ENCODE data around the gene TEX19.
"Not testable (repeated sequence)": the region's sequence is repeated elsewhere in the genome, so short reads cannot be mapped to it uniquely, and the experiment has no call there.

TEX19 gene

DNA sequence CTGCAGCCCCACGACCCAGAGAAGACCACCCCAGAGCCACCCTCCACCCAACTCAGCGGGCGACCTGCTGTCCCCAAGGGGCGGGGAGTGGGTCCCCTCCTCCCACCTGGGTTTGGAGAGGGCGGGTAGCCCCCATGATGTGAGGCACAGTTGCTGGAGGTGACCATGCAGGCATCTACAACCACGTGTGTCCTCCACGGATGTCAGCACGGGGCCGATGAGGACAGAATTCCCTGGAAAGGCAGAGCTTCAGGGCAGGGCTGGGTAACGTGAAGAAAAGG lies 19.6 kb downstream of the TEX19 start:
- no peak for DNase-seq

DNA sequence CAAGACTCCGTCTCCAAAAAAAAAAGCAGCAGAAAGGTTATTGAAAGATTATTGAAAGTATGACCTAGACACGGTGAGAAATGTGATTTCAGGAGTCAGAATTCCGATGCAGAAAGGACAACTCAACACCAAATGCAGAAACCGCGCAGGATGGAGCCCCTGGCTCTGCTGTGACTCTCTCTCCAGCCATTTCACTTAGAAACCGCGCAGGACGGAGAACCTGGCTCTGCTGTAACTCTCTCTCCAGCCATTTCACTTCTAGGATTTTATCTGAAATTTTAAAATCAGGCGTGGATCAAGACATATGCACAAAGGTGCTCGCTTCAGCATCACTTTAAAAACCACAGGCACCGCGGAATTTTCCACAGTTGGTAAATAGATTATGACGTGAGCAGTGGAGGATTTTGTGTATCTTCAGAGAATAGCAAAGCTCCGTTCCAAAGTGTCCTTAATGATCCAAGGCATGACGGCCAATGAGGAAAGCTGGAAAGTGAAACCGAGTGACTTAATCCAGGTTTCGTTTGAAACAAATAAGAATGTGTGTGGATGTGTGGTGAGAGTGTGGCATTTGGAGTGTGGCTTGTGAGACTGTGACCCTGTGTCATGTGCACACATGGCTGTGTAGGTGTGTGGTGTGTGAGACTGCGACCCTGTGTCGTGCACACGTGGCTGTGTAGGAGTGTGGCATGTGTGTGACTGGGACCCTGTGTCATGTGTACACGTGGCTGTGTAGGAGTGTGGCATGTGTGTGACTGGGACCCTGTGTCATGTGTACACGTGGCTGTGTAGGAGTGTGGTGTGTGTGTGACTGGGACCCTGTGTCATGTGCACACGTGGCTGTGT lies 22.0 kb downstream of the TEX19 start:
- no peak for DNase-seq

DNA sequence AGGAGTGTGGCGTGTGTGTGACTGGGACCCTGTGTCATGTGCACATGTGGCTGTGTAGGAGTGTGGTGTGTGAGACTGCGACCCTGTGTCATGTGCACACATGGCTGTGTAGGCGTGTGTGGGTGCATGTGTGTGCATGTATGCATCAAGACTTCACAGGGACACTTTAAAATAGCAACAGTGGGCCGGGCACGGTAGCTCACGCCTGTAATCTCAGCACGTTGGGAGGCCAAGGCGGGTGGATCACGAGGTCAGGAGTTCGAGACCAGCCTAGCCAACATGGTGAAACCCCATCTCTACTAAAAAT lies 22.6 kb downstream of the TEX19 start:
- not testable (repeated sequence) for DNase-seq

DNA sequence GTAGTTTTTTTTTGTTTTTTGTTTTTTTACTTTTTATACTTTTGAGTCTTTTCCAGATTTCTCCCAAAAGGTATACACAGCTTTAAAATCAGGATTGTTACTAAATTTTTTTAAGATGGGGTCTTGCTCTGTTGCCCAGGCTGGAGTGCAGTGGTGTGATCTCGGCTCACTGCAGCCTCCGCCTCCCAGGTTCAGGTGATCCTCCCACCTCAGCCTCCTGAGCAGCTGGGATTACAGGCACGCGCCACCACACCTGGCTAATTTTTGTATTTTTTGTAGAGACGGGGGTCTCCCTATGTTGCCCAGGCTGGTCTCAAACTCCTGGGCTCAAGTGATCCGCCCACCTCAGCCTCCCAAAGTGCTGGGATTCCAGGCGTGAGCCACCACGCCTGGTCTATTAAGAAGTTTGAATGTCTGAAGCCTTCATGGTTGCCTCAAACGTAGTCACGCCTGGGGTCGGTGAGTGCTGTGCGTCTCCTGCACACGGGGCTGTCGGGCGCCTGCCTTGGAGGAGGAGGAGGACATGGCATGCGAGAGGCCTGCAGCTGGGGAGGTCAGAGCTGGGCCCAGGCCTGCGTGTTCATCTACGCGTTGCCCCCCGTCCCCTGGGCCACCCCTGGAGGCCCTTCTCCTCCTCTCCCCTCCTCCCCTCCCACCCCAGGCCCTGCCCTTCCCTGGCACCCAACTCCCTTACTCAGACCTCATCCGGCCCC lies 23.3 kb downstream of the TEX19 start:
- DNase-seq: not testable (repeated sequence)

DNA sequence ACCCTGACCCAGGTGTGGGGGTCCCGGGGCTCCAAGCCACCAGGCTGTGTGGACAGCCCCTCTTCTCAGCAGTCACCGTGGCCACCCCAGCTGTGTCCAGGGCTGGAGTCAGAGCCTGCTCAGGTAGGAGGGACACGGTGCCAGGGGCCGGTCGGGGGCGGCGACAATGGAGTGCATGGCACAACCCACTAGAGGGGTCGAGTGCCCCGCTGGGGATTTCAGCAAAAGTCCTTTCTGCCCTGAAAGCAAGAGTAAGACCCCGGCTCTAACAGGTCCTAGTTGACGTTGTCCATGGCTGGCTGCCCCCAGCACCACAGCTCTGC lies 23.8 kb downstream of the TEX19 start:
- DNase-seq: no peak

DNA sequence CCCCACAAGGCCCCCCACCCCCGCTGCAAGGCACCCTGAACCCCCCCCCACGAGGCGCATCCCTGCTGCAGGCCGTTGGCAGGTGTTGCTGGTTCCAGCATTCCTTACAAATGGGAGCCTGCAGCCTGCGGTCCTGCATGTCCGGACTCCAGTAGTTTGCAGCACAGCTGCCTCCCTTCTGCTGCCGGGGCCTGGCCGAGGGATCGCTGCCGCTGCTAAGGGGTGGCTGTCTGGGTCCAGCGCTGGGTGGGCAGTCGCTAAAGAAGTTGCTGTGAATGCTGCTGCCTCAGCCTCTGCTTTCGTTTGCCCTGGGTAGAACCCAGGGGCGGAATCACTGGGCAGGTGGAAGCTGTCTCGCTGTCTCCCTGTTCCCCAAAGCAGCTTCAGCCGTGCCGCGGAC lies 24.4 kb downstream of the TEX19 start:
- DNase-seq: no peak

DNA sequence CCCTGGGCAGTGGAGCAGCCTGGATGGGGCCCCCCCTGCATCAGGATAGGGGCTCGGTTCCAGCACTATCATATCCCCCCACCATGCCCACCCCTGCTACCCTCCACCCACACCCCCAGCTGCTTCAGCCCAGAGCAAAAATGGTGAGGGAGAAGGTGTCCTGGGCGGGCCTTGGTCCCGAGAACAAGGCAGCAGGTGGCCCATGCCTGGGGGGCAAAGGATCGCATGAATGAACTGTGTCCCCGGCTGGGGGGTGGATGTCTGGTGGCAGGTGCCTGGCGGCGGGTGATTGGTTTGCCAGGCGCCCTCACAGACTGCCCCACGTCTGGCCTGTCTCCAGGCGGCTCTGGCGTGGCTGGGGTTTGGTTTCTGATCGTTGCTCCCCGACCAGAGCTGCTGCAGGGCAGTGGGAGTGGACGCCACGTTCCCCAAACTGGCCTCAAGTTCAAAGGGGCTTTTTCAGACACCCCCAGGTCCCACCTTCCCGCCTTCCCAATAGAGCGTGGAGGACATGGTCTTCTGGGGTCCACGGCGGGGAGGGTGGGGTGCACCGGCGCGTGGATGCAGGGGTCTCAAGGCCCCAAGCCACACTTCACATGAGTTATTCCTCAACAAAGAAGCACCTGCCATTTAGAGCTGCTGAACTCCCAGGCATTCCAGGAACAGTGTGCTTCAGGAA lies 25.1 kb downstream of the TEX19 start:
- no peak for DNase-seq

DNA sequence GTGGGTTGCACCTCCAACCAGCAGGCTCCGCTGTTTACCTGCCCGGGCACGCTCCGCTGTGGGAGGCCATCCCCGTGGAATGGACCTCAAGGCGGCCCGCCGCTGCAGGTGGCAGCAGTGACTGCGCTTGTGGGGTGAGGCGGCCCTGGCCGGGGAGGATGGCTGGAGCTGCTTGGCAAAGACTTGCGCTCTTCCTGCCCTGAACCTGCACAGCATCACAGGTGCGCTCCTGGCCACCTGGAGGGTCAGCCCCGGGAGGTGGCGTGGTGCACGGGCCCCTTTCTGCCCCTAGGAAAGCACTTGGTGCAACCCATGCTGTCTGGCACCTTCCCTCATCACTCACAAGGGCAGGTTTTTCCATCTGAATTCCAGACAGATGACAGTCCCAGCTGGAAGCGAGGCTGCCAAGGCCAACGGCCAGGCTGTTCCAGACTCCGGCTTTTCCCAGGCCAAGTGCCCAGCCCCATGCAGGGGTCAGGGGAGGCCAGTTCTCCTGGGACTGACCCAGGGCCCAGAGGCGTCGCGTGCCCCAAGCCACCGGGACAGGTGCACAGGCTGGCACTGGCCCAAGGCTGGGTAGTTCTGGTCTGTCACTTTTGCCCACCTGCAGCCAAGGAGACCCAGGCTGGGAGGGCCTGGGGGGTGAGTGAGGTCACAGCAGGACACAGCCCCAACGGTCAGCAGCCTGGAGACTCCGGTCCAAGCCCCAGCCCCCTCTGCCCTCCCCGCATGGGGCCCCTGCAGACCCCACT lies 25.9 kb downstream of the TEX19 start:
- DNase-seq: no peak

DNA sequence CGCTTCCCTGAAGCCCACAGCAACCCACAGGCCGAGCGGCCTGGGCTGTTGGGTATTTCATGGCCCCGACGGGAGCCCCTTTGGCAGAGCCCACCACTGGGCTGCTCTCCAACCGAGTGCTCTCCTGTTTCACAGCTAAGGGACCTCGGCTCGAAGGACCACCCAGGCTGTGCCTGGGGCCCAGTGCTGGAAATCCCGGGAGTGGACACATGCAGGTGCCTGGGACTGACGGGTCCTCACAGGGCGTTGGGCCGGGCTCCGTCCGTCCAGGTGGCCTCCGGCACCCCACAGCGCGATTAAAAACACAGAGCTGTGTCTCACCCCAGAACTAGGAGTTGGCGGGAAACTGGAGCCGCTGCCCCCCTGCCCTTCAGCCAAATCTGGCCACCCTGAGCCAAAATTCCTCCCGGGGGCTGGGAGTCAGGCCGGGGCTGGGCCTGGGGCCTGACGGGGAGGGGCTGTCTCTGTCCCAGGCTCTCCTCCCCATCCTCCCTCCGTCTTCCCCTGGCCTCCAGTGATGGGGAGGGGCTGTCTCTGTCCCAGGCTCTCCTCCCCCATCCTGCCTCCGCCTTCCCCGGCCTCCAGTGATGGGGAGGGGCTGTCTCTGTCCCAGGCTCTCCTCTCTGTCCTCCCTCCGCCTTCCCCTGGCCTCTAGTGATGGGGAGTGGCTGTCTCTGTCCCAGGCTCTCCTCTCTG lies 26.7 kb downstream of the TEX19 start:
- no peak for DNase-seq

DNA sequence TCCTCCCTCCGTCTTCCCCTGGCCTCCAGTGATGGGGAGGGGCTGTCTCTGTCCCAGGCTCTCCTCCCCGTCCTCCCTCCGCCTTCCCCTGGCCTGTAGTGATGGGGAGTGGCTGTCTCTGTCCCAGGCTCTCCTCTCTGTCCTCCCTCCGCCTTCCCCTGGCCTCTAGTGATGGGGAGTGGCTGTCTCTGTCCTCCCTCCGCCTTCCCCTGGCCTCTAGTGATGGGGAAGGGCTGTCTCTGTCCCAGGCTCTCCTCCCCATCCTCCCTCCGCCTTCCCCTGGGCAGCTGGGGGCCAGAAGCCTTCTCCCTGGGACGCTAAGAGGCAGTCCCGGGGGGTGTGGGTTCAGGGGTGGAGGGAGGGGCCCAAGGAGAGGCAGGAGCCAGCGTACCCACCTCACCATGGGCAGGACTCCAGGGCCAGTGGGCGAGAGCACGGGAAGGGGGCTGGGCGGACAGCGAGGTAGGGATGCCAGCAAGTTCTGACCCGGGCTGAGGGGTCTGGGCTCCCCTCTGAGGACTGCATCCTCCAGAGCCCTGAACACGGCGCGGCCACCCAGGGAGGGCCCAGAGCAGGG lies 27.3 kb downstream of the TEX19 start:
- no peak for DNase-seq

DNA sequence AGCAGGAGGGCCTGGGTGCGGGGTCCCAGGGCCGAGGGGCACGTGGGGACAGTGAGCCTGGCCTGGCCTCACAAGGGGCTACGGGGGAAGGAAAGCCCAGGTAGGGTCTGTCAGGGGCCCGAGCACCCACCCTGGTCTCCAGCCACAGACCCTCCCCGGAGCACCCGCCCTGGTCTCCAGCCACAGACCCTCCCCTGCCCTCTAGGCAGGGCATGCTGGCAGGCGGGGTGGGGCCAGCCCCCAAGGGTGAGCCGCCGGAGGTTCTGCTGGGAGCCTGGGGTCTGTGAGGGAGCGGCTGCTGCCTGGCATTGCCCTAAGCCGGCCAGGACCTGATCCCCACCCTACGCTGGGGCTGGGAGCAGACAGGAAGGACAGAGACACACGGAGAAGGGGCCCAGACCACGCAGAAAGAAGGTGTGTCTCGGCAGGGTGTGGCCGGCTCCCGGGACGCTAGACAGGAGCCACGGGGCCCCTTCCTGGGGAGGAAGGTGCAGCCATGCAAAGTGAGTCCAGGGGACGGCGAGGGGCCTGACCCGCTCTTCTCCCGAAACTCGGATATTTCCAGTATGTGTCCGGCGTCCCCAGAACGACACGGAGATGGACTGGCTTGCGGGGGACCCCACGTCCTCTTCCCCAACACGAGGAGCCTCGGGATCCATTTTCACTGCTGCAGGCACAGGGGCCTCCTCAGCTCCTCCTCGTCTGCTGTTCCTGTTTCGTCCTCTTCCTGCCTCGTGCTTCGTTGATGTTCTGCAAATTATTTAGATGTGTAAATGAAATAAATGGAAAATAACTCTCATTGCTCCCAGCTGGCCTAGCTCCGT lies 28.0 kb downstream of the TEX19 start:
- no peak for DNase-seq

DNA sequence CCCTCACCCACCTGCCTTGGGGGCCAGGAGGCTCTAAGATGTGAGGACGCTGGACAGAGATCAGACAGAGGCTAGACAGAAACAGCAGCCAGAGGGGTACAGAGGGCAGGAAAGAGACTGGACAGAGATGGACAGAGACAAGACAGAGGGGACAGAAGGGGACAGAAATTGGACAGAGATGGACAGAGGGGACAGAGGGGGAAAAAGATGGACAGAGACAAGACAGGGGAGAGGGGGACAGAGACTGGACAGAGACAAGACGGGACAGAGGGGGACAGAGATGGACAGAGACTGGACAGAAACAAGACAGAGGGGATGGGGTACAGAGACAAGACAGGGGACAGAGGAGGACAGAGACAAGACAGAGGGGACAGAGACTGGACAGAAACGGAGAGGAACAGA lies 28.7 kb downstream of the TEX19 start:
- DNase-seq: no peak

DNA sequence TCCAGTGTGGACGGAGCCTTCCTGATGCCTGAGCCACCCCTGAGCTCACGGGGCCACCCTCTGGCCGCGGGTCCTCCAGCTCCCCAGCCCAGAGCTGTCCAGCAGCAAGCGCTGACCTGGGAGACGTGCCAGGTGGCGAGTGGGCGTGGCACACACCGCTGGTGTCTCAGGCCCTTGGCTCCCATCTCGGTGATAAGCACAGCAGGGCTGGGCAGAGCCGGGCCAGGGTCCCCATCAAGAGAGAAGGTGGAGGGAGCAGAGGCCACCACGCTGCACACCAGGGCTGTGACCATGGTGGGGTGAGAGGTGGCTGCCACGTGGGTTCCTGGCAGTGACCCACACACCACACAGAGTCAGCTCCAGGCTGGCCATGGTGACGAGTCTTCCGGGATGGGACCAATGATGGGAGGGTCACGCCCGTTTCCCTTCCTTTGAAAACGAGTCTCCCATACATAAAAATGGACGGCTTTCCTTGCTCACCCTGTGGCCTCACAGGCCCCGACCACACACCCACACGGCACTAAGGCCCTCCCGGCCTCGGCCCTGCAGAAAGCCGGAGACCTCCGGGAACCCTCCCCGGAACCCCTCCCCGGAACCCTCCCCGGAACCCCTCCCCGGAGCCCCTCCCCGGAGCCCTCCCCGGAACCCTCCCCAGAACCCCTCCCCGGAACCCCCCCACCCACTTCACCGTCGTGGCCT lies 29.3 kb downstream of the TEX19 start:
- no peak for DNase-seq

DNA sequence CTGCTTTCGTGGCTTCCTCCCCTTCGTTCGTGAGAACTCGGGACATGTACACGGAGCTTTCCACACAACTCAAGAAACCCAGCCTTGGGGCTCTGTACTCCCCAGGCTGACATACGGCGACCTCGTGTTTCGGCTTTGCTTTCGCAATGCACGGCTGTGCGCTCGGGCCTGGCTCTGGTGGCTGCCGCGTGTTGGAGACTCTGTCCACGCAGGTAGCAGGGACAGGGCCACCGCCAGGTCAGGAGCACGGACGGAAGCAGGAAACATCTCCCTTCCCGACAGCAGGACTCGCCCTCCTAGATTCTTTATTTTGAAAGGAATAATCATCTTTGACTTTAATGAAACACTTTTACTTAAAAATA lies 29.9 kb downstream of the TEX19 start:
- DNase-seq: no peak

DNA sequence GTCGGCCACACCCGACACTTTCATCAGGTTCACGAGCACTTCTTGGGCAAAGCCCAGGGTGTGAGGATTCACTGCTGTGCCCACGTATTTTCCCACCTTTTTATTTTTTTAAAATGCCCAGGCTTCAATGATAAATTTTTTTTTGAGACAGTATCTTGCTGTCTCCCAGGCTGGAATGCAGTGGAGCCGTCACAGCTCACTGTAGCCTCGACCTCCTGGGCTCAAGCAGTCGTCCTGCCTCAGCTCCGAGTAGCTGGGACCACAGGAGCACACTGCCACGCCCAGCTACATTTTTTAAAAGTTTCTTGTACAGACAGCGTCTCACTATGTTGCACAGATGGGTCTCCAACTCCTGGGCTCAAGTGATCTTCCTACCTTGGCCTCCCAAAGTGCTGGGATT lies 30.3 kb downstream of the TEX19 start:
- no peak for DNase-seq

DNA sequence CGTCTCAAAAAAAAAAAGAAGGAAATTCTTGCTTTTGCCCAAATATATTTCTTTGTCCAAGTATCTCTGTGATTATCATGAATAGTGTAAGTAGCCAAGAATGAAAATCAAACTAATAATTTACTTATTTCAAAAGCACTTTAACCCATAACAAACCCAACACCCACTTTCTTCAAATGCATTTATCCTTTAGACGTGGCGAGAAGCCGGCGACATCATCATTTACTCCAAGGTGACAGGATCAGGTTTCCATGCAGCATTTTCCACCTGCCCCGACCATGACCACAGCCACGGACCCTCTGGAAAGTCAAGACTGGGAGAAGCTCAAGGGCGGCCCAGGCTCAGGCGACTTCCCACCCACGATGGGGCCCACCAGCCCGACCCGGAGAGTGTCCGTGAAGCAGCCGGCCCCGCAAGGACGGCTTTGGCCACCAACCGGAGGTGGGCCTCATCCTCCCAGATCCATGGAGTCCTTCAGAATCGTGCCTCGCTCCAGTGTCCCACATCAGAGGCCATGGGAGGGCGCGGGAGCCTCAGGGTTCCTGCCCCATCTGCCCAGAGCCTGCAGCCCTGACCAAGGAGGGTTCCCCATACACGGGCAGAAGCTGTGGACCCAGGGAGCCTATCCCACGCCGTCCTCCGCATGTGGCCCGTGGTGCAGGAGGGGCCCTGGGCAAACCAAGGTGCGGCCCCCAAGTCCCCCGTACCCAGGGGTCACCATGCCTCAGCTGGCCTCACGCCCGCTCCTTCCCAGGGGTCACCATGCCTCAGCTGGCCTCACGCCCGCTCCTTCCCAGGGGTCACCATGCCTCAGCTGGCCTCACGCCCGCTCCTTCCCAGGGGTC lies 31.2 kb downstream of the TEX19 start:
- DNase-seq: no peak

DNA sequence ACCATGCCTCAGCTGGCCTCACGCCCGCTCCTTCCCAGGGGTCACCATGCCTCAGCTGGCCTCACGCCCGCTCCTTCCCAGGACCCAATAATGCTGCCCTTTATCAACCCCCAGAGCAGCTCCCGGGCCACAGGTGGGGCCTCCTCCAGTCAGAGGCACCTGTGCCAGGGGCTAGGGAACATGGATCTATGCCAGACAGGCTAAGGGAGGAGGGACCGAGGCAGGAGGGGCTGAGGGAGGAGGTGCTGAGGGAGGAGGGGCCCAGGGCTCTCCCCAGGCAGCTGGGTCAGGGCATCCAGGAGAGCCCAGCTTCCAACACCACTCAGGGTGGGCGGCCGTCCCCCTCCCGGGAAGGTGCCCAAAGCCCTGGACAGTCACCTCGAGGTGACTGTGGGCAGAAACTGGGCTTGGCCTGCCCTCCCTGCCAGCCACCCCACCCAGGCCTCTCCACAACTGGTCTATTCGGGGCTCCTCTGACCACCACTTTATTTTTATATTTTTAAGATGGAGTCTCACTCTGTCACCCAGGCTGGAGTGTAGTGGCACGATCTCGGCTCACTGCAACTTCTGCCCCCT lies 31.9 kb downstream of the TEX19 start:
- no peak for DNase-seq

DNA sequence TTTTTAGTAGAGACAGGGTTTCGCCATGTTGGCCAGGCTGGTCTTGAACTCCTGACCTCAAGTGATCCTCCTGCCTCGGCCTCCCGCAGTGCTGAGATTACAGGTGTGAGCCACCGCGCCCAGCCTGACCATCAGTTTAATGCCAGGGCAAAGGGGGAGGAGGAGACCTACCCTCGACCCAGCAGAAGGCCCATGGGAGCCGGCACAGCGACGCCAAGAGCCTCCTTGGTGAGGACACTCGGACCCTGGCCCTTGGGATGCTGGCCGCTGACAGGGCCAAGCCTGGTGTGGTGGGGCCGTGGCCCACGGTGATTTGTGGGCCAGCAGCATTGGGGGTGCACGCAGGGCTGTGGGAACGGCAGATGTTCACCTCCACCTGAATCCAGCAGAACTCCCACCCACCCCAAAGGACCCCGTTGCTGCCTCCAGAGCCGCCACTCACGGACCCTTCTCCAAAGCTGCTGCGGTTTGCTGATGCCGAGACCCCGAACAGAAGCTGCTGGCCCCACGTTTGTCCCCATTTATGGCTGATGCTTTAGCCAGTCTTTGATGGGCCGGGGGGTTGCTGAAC lies 32.5 kb downstream of the TEX19 start:
- DNase-seq: no peak

DNA sequence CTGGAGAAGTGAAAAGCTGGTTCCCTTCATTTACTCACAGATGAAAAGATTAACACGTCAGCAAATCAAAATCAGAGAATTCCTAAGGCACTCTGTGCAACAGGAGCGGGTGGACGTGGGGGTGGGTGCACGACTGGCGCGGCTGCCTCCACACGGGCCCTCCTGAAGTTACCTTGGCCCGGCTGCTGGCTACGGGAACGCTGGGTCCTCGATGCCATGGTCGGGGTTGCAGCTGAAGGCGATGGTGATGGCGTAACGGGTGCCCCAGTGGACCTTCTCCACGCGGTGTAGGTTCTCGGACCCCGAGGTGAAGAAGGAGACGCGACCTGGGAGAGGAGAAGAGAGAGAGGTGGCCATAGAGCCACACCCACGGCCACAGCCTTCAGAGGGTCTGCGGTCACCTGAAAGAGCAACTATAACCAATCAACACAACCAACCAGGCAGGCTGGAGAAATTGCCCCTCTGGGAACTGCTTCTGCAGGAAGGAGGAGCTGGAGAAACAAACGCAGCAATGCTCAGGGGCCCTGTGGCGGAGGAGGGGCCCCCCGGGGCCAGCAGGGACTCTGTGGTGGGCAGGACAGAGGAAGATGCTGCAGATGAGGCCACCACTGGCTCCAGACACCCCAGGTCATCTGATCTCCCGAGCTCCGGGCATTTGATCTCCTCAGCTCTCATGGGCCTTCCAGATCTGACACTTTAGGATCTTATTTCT lies 33.3 kb downstream of the TEX19 start:
- no peak for DNase-seq

Measured in CD4-positive, alpha-beta T cell treated with Interleukin-12 subunit alpha and Interleukin-12 subunit beta, for 1 hour (primary cell).